ENCODE results near the gene RPP14. TPM values are rescaled to one million over a fixed set of nuclear protein-coding genes. Genes with fewer than 3 reads are reported as not detected.

The RPP14 gene
- total RNA-seq, 1 donor from 2014 or later = 20.3 TPM

- no peak for TF ChIP-seq CTCF (IDR thresholded peaks at IDR 0.05; ENCODE audit: insufficient read depth, low read length, severe bottlenecking)
- DNase-seq (ENCODE audit: low read depth) (no peak), FAIRE-seq (no peak)
- Histone ChIP-seq H3K4me3 (ENCODE audit: low read depth, low read length) (no peak overlapping the region), H3K27me3 (ENCODE audit: control insufficient read depth, insufficient read depth, low read length) (no peaks in the 10 kb centered on the region), H3K36me3 (ENCODE audit: control insufficient read depth, insufficient read depth, low read length) (no peaks in the 10 kb centered on the region)
Observed at GRCh38 chr3:58369038-58369437, 63.0 kb downstream of the RPP14 start.

Other genes starting within 250 kb of the RPP14 start
- 2.3 TPM in 1 of 2 replicates, not detected in the other for gene DNASE1L3, start 95.3 kb upstream of the RPP14 start, total RNA-seq
- gene ABHD6, start 68.5 kb upstream of the RPP14 start, total RNA-seq = 7.1 and 11.6 TPM in 2 replicates
- 7.6 and 10.3 TPM in 2 replicates for gene HTD2, start 275 bp downstream of the RPP14 start, total RNA-seq
- 12.4 and 22.0 TPM in 2 replicates for gene PXK, start 26.6 kb downstream of the RPP14 start, total RNA-seq
- gene PDHB, start 127.6 kb downstream of the RPP14 start, total RNA-seq = 32.4 and 37.5 TPM in 2 replicates
- gene KCTD6, start 185.9 kb downstream of the RPP14 start, total RNA-seq = 3.9 and 5.0 TPM in 2 replicates
- gene ACOX2, start 230.9 kb downstream of the RPP14 start, total RNA-seq = 0.26 TPM in 1 of 2 replicates, not detected in the other

Measured in bronchial epithelial cell (primary cell).